Activated CD4-positive, alpha-beta T cell treated with anti-CD3 and anti-CD28 coated beads for 36 hours (primary cell): ENCODE results near the gene CFAP141. TPM values are rescaled to one million over a fixed set of nuclear protein-coding genes. Genes with fewer than 3 reads are reported as not detected.

ENCODE experiments used
- ATAC-seq: fragments of 200-7000 bp; cut with Tn5 transposase; one replicate; pipeline ENCODE4 v1.10.0; 2021; ENCODE audit warnings: mild to moderate bottlenecking, moderate library complexity
- CTCF ChIA-PET: fragments of 350-600 bp; sonication (Branson Sonifier 250); formaldehyde crosslinking; loops from one replicate; lab custom pipeline; 2021; ENCODE audit warnings: antibody characterized with exemption; lab: Charles Lee
- POLR2A ChIA-PET: fragments of 350-600 bp; sonication (Branson Sonifier 250); formaldehyde crosslinking; loops from one replicate; lab custom pipeline; 2021; ENCODE audit warnings: antibody characterized with exemption, inconsistent platforms; lab: Charles Lee
- DNase-seq: peaks from one replicate; pipeline ENCODE4 v3.0.0-alpha.2; 2020
- H3K27ac Mint-ChIP-seq: one replicate; pipeline ENCODE4 v1.8.0; 2021; ENCODE audit warnings: mixed read lengths
- H3K27me3 Mint-ChIP-seq: one replicate; pipeline ENCODE4 v1.8.0; 2021; ENCODE audit warnings: mixed read lengths
- H3K36me3 Mint-ChIP-seq: one replicate; pipeline ENCODE4 v1.8.0; 2021; ENCODE audit warnings: low read depth, mixed read lengths
- H3K4me1 Mint-ChIP-seq: one replicate; pipeline ENCODE4 v1.8.0; 2021; ENCODE audit warnings: mixed read lengths
- H3K4me3 Mint-ChIP-seq: one replicate; pipeline ENCODE4 v1.8.0; 2021; ENCODE audit warnings: mild to moderate bottlenecking, moderate library complexity, mixed read lengths
- H3K9me3 Mint-ChIP-seq: one replicate; pipeline ENCODE4 v1.8.0; 2021; ENCODE audit warnings: low read depth, mixed read lengths
- intact Hi-C, 2 experiments: fragments of 100-400 bp; cut with DNase I in 1 of 2; cut with micrococcal nuclease in 1 of 2; formaldehyde crosslinking; loops; one replicate each; pipeline versions ENCODE4 v1.14.2 to v1.15.1; 2022 to 2024; cut with DNase I, micrococcal nuclease
- total RNA-seq, 2 experiments: library from RNA; stranded (reverse); gene quantifications; one replicate each; pipeline ENCODE4 v1.2.3, GENCODE V29; 2021

Gene CFAP141
- total RNA-seq, 2 experiments from 2014 or later: not detected

- intact Hi-C loops: loop anchor here (1.0 to 10.0 kb wide), 8 partner anchors 12 to 788 kb away; partner anchors contain the start of genes CKS1B (in 1 of the 2), HAX1 (in 1 of the 2) and SHC1 (in 1 of the 2)
- peaks cover 7% of the 10 kb centered on the region for H3K36me3 Mint-ChIP-seq
- ChIA-PET CTCF (interaction anchor here (0.6 to 1.1 kb wide), 5 partner anchors 12 to 148 kb away, joined by 3 to 6 read pairs (median 4); partner anchors contain the start of gene HAX1), POLR2A (no interaction called here)
- peaks cover 6% of the 10 kb centered on the region for H3K4me1 Mint-ChIP-seq
- H3K27me3 Mint-ChIP-seq: no peaks in the 10 kb centered on the region
- no peak for DNase-seq
- H3K4me3 Mint-ChIP-seq: no peak overlapping the region
- ATAC-seq: no peak
- H3K27ac Mint-ChIP-seq: no peak overlapping the region
- H3K9me3 Mint-ChIP-seq: no peaks in the 10 kb centered on the region
Measured at GRCh38 chr1:154186852-154187501, 19.2 kb downstream of the CFAP141 start.

- intact Hi-C loops: loop anchor here (1.0 to 10.0 kb wide), 8 partner anchors 13 to 789 kb away; partner anchors contain the start of genes CKS1B (in 1 of the 2), HAX1 (in 1 of the 2) and SHC1 (in 1 of the 2)
- Mint-ChIP-seq H3K4me3 (no peak overlapping the region), H3K27me3 (no peaks in the 10 kb centered on the region), H3K27ac (no peak overlapping the region), H3K4me1 (peaks cover 11% of the 10 kb centered on the region), H3K36me3 (peaks cover 15% of the 10 kb centered on the region), H3K9me3 (no peaks in the 10 kb centered on the region)
- ATAC-seq (peak; percentile 8), DNase-seq (peak; percentile 88)
- ChIA-PET CTCF (interaction anchor here (1.0 kb wide), 2 partner anchors 27 to 150 kb away, joined by 3 read pairs; no protein-coding TSS in a partner anchor), POLR2A (no interaction called here)
Measured at GRCh38 chr1:154186177-154186576, 20.0 kb downstream of the CFAP141 start.

- Mint-ChIP-seq H3K9me3 (no peaks in the 10 kb centered on the region), H3K4me3 (peak overlapping the region; percentile 99), H3K27me3 (no peaks in the 10 kb centered on the region), H3K4me1 (peaks cover 39% of the 10 kb centered on the region), H3K36me3 (peaks cover 39% of the 10 kb centered on the region), H3K27ac (peak overlapping the region; percentile 100)
- peak; percentile 72 for ATAC-seq
- POLR2A ChIA-PET: interaction anchor here (0.6 to 0.7 kb wide), 2 partner anchors 41 to 1087 kb away, joined by 4 to 5 read pairs; no protein-coding TSS in a partner anchor
- peak; percentile 98 for DNase-seq
- intact Hi-C loops: loop anchor here (1.0 to 10.0 kb wide), 9 partner anchors 37 to 792 kb away; partner anchors contain the start of genes ATP8B2 (in 1 of the 2), CKS1B (in 1 of the 2), HAX1 (in 1 of the 2) and ILF2 (in 1 of the 2)
- CTCF ChIA-PET: interaction anchor here (1.0 to 1.6 kb wide), 4 partner anchors 26 to 203 kb away, joined by 3 to 5 read pairs (median 3); no protein-coding TSS in a partner anchor
Measured at GRCh38 chr1:154183046-154183915, 22.9 kb downstream of the CFAP141 start.

- no peaks in the 10 kb centered on the region for H3K9me3 Mint-ChIP-seq
- ChIA-PET POLR2A (interaction anchor here (0.6 to 1.2 kb wide), 6 partner anchors 11 to 281 kb away, joined by 3 to 5 read pairs (median 4); partner anchors contain the start of gene RPS27), CTCF (interaction anchor here (0.8 to 1.9 kb wide), 6 partner anchors 11 to 89 kb away, joined by 3 to 6 read pairs (median 4); a partner anchor contains a TSS)
- ATAC-seq (peak; percentile 73), DNase-seq (peak; percentile 93)
- no peaks in the 10 kb centered on the region for H3K27me3 Mint-ChIP-seq
- peaks cover 47% of the 10 kb centered on the region for H3K4me1 Mint-ChIP-seq
- intact Hi-C loops: loop anchor here (1.0 to 10.0 kb wide), 18 partner anchors 11 to 819 kb away; partner anchors contain the start of genes HAX1 (in 2 of the 2), RPS27 (in 2 of the 2), UBAP2L (in 2 of the 2) and ATP8B2 (in 1 of the 2)
- peak overlapping the region; percentile 99 for H3K4me3 Mint-ChIP-seq
- H3K36me3 Mint-ChIP-seq: peaks cover 44% of the 10 kb centered on the region
- H3K27ac Mint-ChIP-seq: peak overlapping the region; percentile 100
Measured at GRCh38 chr1:154182344-154183045, 23.6 kb downstream of the CFAP141 start.

GRCh38 chr1:154181944-154182343 lies 24.2 kb downstream of the CFAP141 start:
- H3K4me1 Mint-ChIP-seq: peaks cover 53% of the 10 kb centered on the region
- intact Hi-C loops: loop anchor here (1.0 to 10.0 kb wide), 17 partner anchors 11 to 819 kb away; partner anchors contain the start of genes RPS27 (in 2 of the 2), ATP8B2 (in 1 of the 2), CHTOP (in 1 of the 2) and CKS1B (in 1 of the 2)

GRCh38 chr1:154179946-154180687 lies 26.0 kb downstream of the CFAP141 start:
- H3K4me1 Mint-ChIP-seq: peaks cover 63% of the 10 kb centered on the region
- H3K27ac Mint-ChIP-seq: peak overlapping the region; percentile 91
- DNase-seq: no peak
- peaks cover 61% of the 10 kb centered on the region for H3K36me3 Mint-ChIP-seq
- no peaks in the 10 kb centered on the region for H3K9me3 Mint-ChIP-seq
- no peak for ATAC-seq
- H3K4me3 Mint-ChIP-seq: peak overlapping the region; percentile 99
- ChIA-PET CTCF (interaction anchor here (1.1 to 1.2 kb wide), 3 partner anchors 22 to 92 kb away, joined by 4 to 5 read pairs (median 4); partner anchors contain the start of gene HAX1), POLR2A (interaction anchor here (0.7 to 1.1 kb wide), 3 partner anchors 15 to 23 kb away, joined by 3 to 5 read pairs (median 4); no protein-coding TSS in a partner anchor)
- intact Hi-C loops: loop anchor here (5.0 to 10.0 kb wide), 6 partner anchors 147 to 795 kb away; partner anchors contain the start of genes ATP8B2 (in 1 of the 2), CKS1B (in 1 of the 2), ILF2 (in 1 of the 2) and RPS27 (in 1 of the 2)
- no peaks in the 10 kb centered on the region for H3K27me3 Mint-ChIP-seq

More at GRCh38 chr1:154181944-154182343, 24.2 kb downstream of the CFAP141 start:
- Mint-ChIP-seq H3K36me3 (peaks cover 49% of the 10 kb centered on the region), H3K4me3 (peak overlapping the region; percentile 99), H3K27me3 (no peaks in the 10 kb centered on the region), H3K27ac (peak overlapping the region; percentile 100), H3K9me3 (no peaks in the 10 kb centered on the region)
- ChIA-PET POLR2A (interaction anchor here (0.6 to 1.2 kb wide), 6 partner anchors 11 to 282 kb away, joined by 3 to 5 read pairs (median 4); partner anchors contain the start of gene RPS27), CTCF (interaction anchor here (0.8 to 1.9 kb wide), 6 partner anchors 11 to 89 kb away, joined by 3 to 6 read pairs (median 4); a partner anchor contains a TSS)
- DNase-seq: no peak
- no peak for ATAC-seq

GRCh38 chr1:154178911-154179811 lies 27.0 kb downstream of the CFAP141 start:
- peaks cover 63% of the 10 kb centered on the region for H3K4me1 Mint-ChIP-seq
- peak overlapping the region; percentile 99 for H3K4me3 Mint-ChIP-seq
- ChIA-PET CTCF (interaction anchor here (0.6 to 2.9 kb wide), 4 partner anchors 20 to 279 kb away, joined by 3 to 16 read pairs (median 4); no protein-coding TSS in a partner anchor), POLR2A (interaction anchor here (0.7 kb wide), 1 partner anchor 10 kb away, joined by 4 read pairs; no protein-coding TSS in a partner anchor)
- no peaks in the 10 kb centered on the region for H3K27me3 Mint-ChIP-seq
- DNase-seq (no peak), ATAC-seq (no peak)
- H3K27ac Mint-ChIP-seq: peak overlapping the region; percentile 91
- H3K9me3 Mint-ChIP-seq: no peaks in the 10 kb centered on the region
- H3K36me3 Mint-ChIP-seq: peaks cover 68% of the 10 kb centered on the region
- intact Hi-C loops: no loop called here

GRCh38 chr1:154178013-154178412 lies 28.1 kb downstream of the CFAP141 start:
- no peak for ATAC-seq
- intact Hi-C loops: no loop called here
- DNase-seq: peak; percentile 58
- peak overlapping the region; percentile 2 for H3K4me3 Mint-ChIP-seq
- ChIA-PET CTCF (interaction anchor here (0.5 to 2.9 kb wide), 5 partner anchors 19 to 217 kb away, joined by 3 to 16 read pairs (median 3); no protein-coding TSS in a partner anchor), POLR2A (interaction anchor here (0.6 to 0.7 kb wide), 3 partner anchors 9 to 119 kb away, joined by 3 to 8 read pairs (median 4); no protein-coding TSS in a partner anchor)
- H3K9me3 Mint-ChIP-seq: no peaks in the 10 kb centered on the region
- H3K4me1 Mint-ChIP-seq: peaks cover 62% of the 10 kb centered on the region
- peak overlapping the region; percentile 38 for H3K27ac Mint-ChIP-seq
- no peaks in the 10 kb centered on the region for H3K27me3 Mint-ChIP-seq
- peaks cover 69% of the 10 kb centered on the region for H3K36me3 Mint-ChIP-seq
